ENCODE results near the gene ANGPTL8. TPM values are rescaled to one million over a fixed set of nuclear protein-coding genes. Genes with fewer than 3 reads are reported as not detected.
A peak's percentile ranks its signal among the peaks of the same experiment; 100 is the strongest.

ANGPTL8 gene
- total and polyA plus RNA-seq, 9 of the 15 experiments (the other 6 are each of a cell fraction or from before 2014, with no cell fraction given) = not detected

DNA sequence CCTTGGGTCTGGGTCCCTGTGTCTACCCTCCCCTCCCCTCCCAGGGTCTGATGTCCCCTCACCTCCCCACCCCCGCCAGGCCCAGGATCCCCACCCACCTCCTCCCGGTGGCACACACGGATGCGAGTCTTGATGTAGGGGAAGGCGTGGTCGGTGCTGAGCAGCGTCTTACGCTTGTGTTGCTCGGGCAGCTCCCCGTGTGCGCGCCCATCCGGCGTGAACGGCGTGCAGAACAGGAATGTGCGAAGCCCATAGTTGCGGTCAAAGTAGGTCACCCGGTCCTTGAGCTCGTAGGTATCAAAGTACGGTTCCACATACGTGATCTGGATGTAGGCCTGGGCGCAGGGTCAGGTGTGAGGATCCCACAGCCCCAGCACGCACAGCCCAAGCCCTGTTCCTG lies 37.6 kb upstream of the ANGPTL8 start:
- no peak for FAIRE-seq
- Histone ChIP-seq H3K4me2 (ENCODE audit: insufficient read depth, low read length) (no peak overlapping the region), H3K4me1 (replicated peaks in 1 of 2; ENCODE audit: control insufficient read depth in 2 of 2, insufficient read depth in 2 of 2, low read length in 2 of 2) (peaks cover 17 to 46% of the 10 kb centered on the region in 2 experiments), H3K36me3 (ENCODE audit: control insufficient read depth, insufficient read depth, low read length) (no peaks in the 10 kb centered on the region), H4K20me1 (replicated peaks; ENCODE audit: control insufficient read depth, insufficient read depth, low read length) (no peaks in the 10 kb centered on the region), H3K4me3 (no peak overlapping the region), H3K27ac (ENCODE audit: extremely low read depth, low read depth, low read length) (no peak overlapping the region), H3K27me3 (ENCODE audit: control insufficient read depth in 2 of 2, insufficient read depth in 2 of 2, low read length in 2 of 2) (no peaks in the 10 kb centered on the region), H3K9me3 (replicated peaks; ENCODE audit: control insufficient read depth, insufficient read depth, low read depth, low read length) (no peaks in the 10 kb centered on the region), H3K9ac (ENCODE audit: insufficient read depth in 1 of 2, low read depth in 2 of 2, low read length in 2 of 2) (peak overlapping the region in 1 of 2 experiments; percentile 59; a peak in 1 of 4 replicates), H3K79me2 (ENCODE audit: control insufficient read depth, insufficient read depth, low read length) (peaks cover 5% of the 10 kb centered on the region; the same call in 2 of the 3 replicates), H3K9me1 (ENCODE audit: control insufficient read depth, insufficient read depth, low read length) (no peaks in the 10 kb centered on the region), H2AFZ (ENCODE audit: low read depth, low read length) (no peak overlapping the region)
- no peak for DNase-seq (ENCODE audit: extremely low read depth in 1 of 4, low spot score in 3 of 4)
- WGBS (ENCODE audit: insufficient coverage, low coverage, missing lambda C conversion rate) = 89% methylated on average over 22 of the region's 24 CpGs
- no TSS peak for BruUV-seq (replicated peaks)
- POLR2A ChIA-PET = no interaction called here
- in situ Hi-C loops (cut with MboI) (loop anchor here (5.0 kb wide), 2 partner anchors 69 to 164 kb away; no protein-coding TSS in a partner anchor), intact Hi-C loops (cut with micrococcal nuclease) (loop anchor here (2.0 kb wide), 1 partner anchor 259 kb away; no protein-coding TSS in a partner anchor)
- ATAC-seq = no peak
- CTCF ChIA-PET (ENCODE audit: low intra/inter-chr PET ratio) = no interaction called here
- no peak for TF ChIP-seq MCM3 (IDR thresholded peaks at IDR 0.05)
- TF ChIP-seq ZNF324 (CRISPR knock-in tag; IDR thresholded peaks at IDR 0.05) = no peak
- no peak for TF ChIP-seq NUFIP1 (IDR thresholded peaks at IDR 0.05; ENCODE audit: partially characterized antibody)
- TF ChIP-seq TEAD2 (tag; IDR thresholded peaks at IDR 0.05) = no peak

DNA sequence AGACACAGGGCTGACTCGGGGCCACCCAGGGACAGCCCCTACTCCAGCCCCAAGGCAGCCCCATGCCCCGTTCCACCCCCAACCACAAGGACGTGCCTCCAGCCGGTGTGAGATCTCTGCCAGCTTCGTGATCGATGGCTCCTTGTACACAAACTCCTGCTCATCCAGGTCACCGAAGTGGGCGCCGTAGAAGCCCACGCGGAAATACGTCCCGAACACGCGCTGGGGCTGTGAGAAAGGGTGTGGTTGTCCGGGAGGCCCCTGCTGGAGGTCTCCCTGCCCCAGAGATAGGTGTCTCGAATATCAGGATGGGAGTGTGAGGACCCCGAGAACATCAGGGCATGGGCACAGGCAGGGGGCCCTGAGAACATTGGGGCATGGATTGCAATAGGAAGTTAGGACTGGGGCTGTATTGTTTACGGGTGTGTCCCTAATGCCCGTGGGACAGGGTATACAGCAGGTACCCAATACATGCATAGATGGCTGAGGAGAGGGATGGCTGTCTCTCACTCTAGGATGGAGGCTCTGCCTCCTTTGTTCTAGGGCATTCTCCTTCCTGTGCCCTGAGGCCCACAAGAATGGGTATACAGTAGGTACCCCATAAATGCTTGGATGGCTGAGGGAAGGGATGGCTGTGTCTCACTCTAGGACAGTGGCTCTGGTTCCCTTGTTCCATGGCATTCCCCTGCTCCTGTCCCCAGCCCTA lies 36.8 kb upstream of the ANGPTL8 start:
- H3K36me3 ChIP-seq (ENCODE audit: control insufficient read depth, insufficient read depth, low read length) = no peaks in the 10 kb centered on the region
- 78% methylated on average over 18 of the region's 20 CpGs for WGBS (ENCODE audit: insufficient coverage, low coverage, missing lambda C conversion rate)
- DNase-seq (ENCODE audit: extremely low read depth in 1 of 4, low spot score in 3 of 4) (no peak), FAIRE-seq (peak; percentile 29), ATAC-seq (no peak)
- no peaks in the 10 kb centered on the region for H3K27me3 ChIP-seq (ENCODE audit: control insufficient read depth in 2 of 2, insufficient read depth in 2 of 2, low read length in 2 of 2)
- no peak overlapping the region for H3K4me2 ChIP-seq (ENCODE audit: insufficient read depth, low read length)
- ChIA-PET POLR2A (interaction anchor here (0.6 kb wide), 1 partner anchor 93 kb away, joined by 3 read pairs; no protein-coding TSS in a partner anchor), CTCF (ENCODE audit: low intra/inter-chr PET ratio) (interaction anchor here (1.1 to 2.3 kb wide), 3 partner anchors 65 to 168 kb away, joined by 6 to 34 read pairs (median 8); no protein-coding TSS in a partner anchor)
- H3K9ac ChIP-seq (ENCODE audit: insufficient read depth in 1 of 2, low read depth in 2 of 2, low read length in 2 of 2) = peak overlapping the region in 1 of 2 experiments; percentile 82; a peak in 1 of 4 replicates
- H3K79me2 ChIP-seq (ENCODE audit: control insufficient read depth, insufficient read depth, low read length) = no peaks in the 10 kb centered on the region
- in situ Hi-C loops (cut with MboI) (loop anchor here (5.0 kb wide), 2 partner anchors 70 to 165 kb away; no protein-coding TSS in a partner anchor), intact Hi-C loops (cut with micrococcal nuclease) (loop anchor here (1.0 to 2.0 kb wide), 3 partner anchors 65 to 260 kb away; no protein-coding TSS in a partner anchor)
- no peaks in the 10 kb centered on the region for H4K20me1 ChIP-seq (replicated peaks; ENCODE audit: control insufficient read depth, insufficient read depth, low read length)
- no TSS peak for BruUV-seq (replicated peaks)
- H3K27ac ChIP-seq (ENCODE audit: extremely low read depth, low read depth, low read length) = no peak overlapping the region
- H3K9me1 ChIP-seq (ENCODE audit: control insufficient read depth, insufficient read depth, low read length) = no peaks in the 10 kb centered on the region
- peak overlapping the region; percentile 76; the same call in 1 of the 2 replicates for H2AFZ ChIP-seq (ENCODE audit: low read depth, low read length)
- TF ChIP-seq, protein P1, sequence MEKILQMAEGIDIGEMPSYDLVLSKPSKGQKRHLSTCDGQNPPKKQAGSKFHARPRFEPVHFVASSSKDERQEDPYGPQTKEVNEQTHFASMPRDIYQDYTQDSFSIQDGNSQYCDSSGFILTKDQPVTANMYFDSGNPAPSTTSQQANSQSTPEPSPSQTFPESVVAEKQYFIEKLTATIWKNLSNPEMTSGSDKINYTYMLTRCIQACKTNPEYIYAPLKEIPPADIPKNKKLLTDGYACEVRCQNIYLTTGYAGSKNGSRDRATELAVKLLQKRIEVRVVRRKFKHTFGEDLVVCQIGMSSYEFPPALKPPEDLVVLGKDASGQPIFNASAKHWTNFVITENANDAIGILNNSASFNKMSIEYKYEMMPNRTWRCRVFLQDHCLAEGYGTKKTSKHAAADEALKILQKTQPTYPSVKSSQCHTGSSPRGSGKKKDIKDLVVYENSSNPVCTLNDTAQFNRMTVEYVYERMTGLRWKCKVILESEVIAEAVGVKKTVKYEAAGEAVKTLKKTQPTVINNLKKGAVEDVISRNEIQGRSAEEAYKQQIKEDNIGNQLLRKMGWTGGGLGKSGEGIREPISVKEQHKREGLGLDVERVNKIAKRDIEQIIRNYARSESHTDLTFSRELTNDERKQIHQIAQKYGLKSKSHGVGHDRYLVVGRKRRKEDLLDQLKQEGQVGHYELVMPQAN (IDR thresholded peaks at IDR 0.05; ENCODE audit: borderline replicate concordance) = no peak
- TF ChIP-seq ZKSCAN8 (CRISPR knock-in tag; IDR thresholded peaks at IDR 0.05) = peak; percentile 98
- H3K4me1 ChIP-seq (replicated peaks in 1 of 2; ENCODE audit: control insufficient read depth in 2 of 2, insufficient read depth in 2 of 2, low read length in 2 of 2) = peaks cover 17 to 40% of the 10 kb centered on the region in 2 experiments
- no peak overlapping the region for H3K4me3 ChIP-seq
- H3K9me3 ChIP-seq (replicated peaks; ENCODE audit: control insufficient read depth, insufficient read depth, low read depth, low read length) = no peaks in the 10 kb centered on the region

Data from K562 (cell line).